ENCODE data around the gene ATP6V1E1. TPM values are rescaled to one million over a fixed set of nuclear protein-coding genes. Genes with fewer than 3 reads are reported as not detected.
"Not testable (repeated sequence)": the region's sequence is repeated elsewhere in the genome, so short reads cannot be mapped to it uniquely, and the experiment has no call there.

Gene ATP6V1E1
- total RNA-seq, 1 experiment from 2014 or later = 215 TPM

DNA sequence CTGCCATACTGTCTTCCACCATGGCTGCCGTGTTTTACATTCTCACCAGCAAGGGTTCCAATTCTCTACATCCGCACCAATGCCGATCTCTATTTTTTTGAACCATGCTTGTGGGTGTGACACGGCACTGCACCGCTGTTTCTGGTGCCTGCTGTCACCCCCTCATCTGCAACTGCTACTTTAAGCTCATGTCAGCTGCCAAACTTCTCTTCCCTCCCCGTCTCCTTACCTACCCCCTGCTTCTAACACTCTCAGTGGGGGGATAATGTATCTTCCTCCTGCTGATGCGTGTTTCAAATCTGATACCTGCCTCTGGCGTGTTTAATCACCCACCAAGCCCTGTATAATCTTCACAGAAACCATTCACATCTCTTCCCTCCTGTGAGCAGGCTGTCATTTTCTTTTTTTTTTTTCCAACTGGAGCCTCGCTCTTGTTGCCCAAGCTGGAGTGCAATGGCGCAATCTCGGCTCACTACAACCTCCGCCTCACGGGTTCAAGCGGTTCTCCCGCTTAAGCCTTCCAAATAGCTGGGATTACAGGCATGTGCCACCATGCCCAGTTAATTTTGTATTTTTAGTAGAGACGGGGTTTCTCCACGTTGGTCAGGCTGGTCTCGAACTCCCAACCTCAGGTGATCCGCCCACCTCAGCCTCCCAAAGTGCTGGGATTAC, 62.4 kb downstream of the ATP6V1E1 start:
- not testable (repeated sequence) for H3K36me3 ChIP-seq; H3K4me3 ChIP-seq; H3K27me3 ChIP-seq (replicated peaks); H3K9me3 ChIP-seq (replicated peaks); H3K27ac ChIP-seq; H3K4me1 ChIP-seq (replicated peaks); DNase-seq (ENCODE audit: low read depth in 1 of 2, low spot score in 2 of 2)

DNA sequence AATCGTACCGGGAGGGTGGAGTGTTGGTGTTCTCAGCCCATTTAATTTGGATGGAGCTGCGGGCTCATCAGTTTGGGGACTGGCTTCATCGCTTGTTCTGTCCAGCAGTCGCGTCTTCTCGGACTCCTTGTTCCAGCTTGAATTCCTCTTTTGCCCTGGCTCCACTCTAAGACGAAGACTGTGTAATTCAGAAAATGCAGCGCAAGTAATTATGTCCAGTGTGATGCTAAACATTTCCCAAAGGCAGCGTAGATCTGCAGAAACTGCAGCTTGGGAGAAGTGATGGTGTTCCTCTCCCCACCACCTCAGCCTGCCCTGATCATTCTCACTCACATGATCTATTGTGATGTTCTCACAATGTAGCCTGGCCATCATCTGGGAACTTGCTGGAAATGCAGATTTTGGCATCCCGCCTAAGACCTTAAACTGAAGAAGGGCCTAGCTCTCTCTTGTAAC, 64.6 kb downstream of the ATP6V1E1 start:
- no peak for DNase-seq (ENCODE audit: low read depth in 1 of 2, low spot score in 2 of 2)
- Histone ChIP-seq H3K27ac (no peak overlapping the region), H3K27me3 (replicated peaks) (peaks cover 9% of the 10 kb centered on the region; the same call in 1 of the 2 replicates), H3K4me3 (no peak overlapping the region), H3K9me3 (replicated peaks) (no peaks in the 10 kb centered on the region), H3K4me1 (replicated peaks) (no peaks in the 10 kb centered on the region), H3K36me3 (no peaks in the 10 kb centered on the region)

DNA sequence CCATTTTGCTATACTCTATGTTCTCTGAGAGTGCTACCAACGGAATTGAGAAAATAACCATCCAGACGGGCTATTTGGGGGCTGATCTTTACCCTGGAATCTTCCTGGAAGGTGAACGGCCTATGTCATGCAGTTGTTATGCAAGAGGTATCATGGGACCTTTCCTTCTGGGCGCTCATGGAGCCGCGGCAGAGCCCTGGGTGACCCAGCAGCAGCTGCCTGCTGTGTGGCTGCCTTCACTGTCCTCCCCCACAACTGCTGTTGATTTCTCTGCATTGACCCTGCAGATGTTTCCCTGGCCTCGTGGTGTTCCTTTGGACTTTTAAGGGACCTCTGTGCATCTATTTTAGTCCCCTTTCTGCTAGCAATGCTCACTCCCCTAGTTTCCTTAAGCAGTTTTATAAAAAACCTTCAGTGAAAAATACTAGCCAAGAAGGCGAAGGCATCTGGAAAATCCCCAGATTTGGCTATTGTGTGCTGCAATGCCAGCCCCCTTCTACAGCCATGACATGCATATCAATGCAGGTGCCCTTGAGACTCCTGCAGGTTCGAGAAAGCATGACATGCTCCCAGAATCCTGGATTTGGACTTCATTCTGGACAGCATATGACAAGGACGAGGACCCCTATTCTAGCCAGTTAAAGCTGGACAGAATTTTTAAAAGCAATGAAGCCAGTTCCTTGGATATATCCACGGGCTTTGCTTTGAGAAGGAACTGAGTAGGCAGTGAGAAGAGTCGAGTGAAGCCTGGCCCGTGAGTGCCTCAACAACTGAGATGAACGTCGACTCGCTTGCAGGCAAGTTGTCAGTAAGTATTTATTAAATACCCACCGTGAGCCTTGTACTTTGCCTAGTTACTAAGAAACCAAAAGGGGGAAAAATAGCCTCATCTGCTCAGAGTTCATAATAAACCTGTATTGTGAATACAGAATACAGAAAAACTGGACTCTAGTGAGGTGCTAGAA, 65.4 kb downstream of the ATP6V1E1 start, which contains the start of gene SLC25A18:
Gene SLC25A18 (plus strand): TSS at position 593 of the 965 bp plus-strand sequence. CDS start 16,447 bp downstream, outside the sequence.
- H3K27me3 ChIP-seq (replicated peaks) = peaks cover 14% of the 10 kb centered on the region; the same call in 1 of the 2 replicates
- H3K4me1 ChIP-seq (replicated peaks) = no peaks in the 10 kb centered on the region
- no peaks in the 10 kb centered on the region for H3K36me3 ChIP-seq
- no peak for DNase-seq (ENCODE audit: low read depth in 1 of 2, low spot score in 2 of 2)
- no peak within 1 kb of the TSS for H3K4me3 ChIP-seq
- H3K27ac ChIP-seq = no peak within 1 kb of the TSS
- no peaks in the 10 kb centered on the region for H3K9me3 ChIP-seq (replicated peaks)

DNA sequence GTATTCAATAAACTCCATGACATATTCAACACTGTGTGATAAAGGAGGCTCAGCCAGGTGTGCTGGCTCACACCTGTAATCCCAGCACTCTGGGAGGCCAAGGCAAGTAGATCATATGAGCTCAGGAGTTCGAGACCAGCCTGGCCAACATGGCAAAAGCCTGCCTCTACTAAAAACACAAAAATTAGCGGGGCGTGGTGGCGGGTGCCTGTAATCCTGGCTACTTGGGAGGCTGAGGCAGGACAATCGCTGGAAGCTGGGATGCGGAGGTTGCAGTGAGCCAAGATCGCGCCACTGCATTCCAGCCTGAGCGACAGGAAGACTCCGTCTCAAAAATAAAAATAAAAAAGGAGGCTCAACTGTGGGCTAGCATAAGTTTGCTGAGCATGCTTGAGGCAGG, 69.4 kb downstream of the ATP6V1E1 start:
- no peak overlapping the region for H3K27ac ChIP-seq
- no peaks in the 10 kb centered on the region for H3K4me1 ChIP-seq (replicated peaks)
- H3K36me3 ChIP-seq = no peaks in the 10 kb centered on the region
- no peak for DNase-seq (ENCODE audit: low read depth in 1 of 2, low spot score in 2 of 2)
- no peaks in the 10 kb centered on the region for H3K9me3 ChIP-seq (replicated peaks)
- peaks cover 19% of the 10 kb centered on the region; the same call in 1 of the 2 replicates for H3K27me3 ChIP-seq (replicated peaks)
- H3K4me3 ChIP-seq = no peak overlapping the region

DNA sequence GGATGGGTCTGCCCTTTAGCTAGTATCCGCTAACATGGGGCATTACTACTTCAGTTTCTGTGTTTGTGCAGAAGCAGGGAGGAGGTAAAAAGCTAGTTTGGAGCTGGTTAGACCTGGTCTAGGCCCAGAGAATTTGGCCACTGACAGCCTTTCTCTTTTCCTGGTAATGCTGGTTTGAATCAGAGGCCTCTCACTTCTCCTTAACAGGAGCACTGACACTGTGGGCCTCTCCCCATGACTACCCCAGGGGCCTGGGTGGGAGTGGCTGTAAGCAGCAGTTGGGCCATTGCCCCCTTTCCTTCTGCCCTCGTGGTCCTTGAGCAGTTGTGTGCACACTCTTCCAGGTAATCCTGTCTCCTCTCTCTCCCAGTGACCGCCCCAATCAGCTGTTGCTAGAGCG, 73.7 kb downstream of the ATP6V1E1 start:
- H3K9me3 ChIP-seq (replicated peaks) = no peaks in the 10 kb centered on the region; the same call in 1 of the 2 replicates
- no peak for DNase-seq (ENCODE audit: low read depth in 1 of 2, low spot score in 2 of 2)
- no peaks in the 10 kb centered on the region for H3K4me1 ChIP-seq (replicated peaks)
- H3K4me3 ChIP-seq = no peak overlapping the region
- peaks cover 25% of the 10 kb centered on the region for H3K27me3 ChIP-seq (replicated peaks)
- no peaks in the 10 kb centered on the region for H3K36me3 ChIP-seq
- no peak overlapping the region for H3K27ac ChIP-seq

DNA sequence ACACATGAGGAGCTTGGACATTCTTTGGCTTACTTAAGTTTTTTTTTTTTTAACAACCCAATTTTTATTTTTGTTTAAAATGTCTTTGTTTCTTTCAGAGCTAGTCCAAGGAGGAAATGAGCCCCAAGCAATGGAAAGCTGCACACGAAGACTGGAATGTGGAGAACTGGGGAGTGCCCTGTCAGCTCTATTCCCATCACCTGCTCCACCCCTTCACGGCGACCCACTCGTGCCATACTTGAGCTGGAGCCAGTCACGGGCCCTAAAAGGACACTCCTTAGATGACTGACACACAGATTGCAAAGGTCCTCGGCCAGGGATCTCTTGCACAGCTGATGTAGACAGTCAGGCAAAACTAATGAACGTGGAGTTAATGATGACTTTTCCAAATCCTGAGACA, 75.8 kb downstream of the ATP6V1E1 start:
- Histone ChIP-seq H3K36me3 (no peaks in the 10 kb centered on the region), H3K4me3 (no peak overlapping the region), H3K4me1 (replicated peaks) (no peaks in the 10 kb centered on the region), H3K27ac (no peak overlapping the region), H3K9me3 (replicated peaks) (no peaks in the 10 kb centered on the region; the same call in 1 of the 2 replicates), H3K27me3 (replicated peaks) (peaks cover 11% of the 10 kb centered on the region; the same call in 1 of the 2 replicates)
- DNase-seq (ENCODE audit: low read depth in 1 of 2, low spot score in 2 of 2) = no peak

DNA sequence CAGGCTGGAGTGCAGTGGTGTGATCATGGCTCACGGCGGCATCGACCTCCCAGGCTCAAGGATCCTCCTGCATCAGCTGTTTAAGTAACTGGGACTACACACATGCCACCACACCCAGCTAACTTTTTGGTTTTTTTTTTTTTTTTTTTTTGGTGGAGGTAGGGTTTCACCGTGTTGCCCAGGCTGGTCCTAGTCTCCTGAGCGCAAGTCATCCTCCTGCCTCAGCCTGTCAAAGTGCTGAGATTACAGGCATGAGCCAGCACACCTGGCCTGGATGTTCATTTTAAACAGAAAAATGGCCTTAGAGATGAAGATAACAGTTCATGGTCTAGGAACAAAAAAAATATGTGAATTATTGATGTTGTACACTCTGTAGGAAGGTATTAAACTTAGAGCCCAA, 78.9 kb downstream of the ATP6V1E1 start:
- no peak overlapping the region for H3K27ac ChIP-seq
- H3K4me3 ChIP-seq = no peak overlapping the region
- no peaks in the 10 kb centered on the region for H3K4me1 ChIP-seq (replicated peaks)
- peaks cover 11% of the 10 kb centered on the region; the same call in 1 of the 2 replicates for H3K27me3 ChIP-seq (replicated peaks)
- no peak for DNase-seq (ENCODE audit: low read depth in 1 of 2, low spot score in 2 of 2)
- H3K9me3 ChIP-seq (replicated peaks) = no peaks in the 10 kb centered on the region; the same call in 1 of the 2 replicates
- no peaks in the 10 kb centered on the region for H3K36me3 ChIP-seq

DNA sequence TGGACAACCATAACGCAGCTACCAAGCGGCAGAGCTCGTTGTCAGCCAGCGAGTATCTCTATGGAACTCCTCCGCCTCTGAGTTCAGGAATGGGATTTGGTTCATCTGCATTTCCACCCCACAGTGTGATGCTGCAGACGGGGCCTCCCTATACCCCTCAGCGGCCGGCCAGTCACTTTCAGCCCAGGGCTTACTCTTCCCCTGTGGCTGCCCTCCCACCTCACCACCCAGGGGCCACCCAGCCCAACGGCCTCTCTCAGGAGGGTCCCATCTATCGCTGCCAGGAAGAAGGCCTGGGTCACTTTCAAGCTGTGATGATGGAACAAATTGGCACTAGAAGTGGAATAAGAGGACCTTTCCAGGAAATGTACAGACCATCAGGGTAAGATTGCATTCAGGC, 79.4 kb downstream of the ATP6V1E1 start:
- H3K36me3 ChIP-seq = no peaks in the 10 kb centered on the region
- H3K4me1 ChIP-seq (replicated peaks) = no peaks in the 10 kb centered on the region
- DNase-seq (ENCODE audit: low read depth in 1 of 2, low spot score in 2 of 2) = no peak
- H3K27ac ChIP-seq = no peak overlapping the region
- H3K9me3 ChIP-seq (replicated peaks) = no peaks in the 10 kb centered on the region; the same call in 1 of the 2 replicates
- peaks cover 6% of the 10 kb centered on the region; the same call in 1 of the 2 replicates for H3K27me3 ChIP-seq (replicated peaks)
- H3K4me3 ChIP-seq = no peak overlapping the region

DNA sequence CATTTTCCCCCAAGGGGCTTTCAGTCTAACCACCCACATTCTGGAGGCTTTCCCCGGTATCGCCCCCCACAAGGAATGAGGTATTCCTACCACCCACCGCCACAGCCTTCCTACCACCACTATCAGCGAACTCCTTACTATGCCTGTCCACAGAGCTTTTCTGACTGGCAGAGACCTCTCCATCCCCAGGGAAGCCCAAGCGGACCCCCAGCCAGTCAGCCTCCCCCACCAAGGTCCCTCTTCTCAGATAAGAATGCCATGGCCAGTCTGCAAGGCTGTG, 79.9 kb downstream of the ATP6V1E1 start:
- Histone ChIP-seq H3K4me3 (no peak overlapping the region), H3K4me1 (replicated peaks) (no peaks in the 10 kb centered on the region), H3K27ac (no peak overlapping the region), H3K9me3 (replicated peaks) (no peaks in the 10 kb centered on the region; the same call in 1 of the 2 replicates), H3K36me3 (no peaks in the 10 kb centered on the region), H3K27me3 (replicated peaks) (peaks cover 6% of the 10 kb centered on the region; the same call in 1 of the 2 replicates)
- DNase-seq (ENCODE audit: low read depth in 1 of 2, low spot score in 2 of 2) = no peak

DNA sequence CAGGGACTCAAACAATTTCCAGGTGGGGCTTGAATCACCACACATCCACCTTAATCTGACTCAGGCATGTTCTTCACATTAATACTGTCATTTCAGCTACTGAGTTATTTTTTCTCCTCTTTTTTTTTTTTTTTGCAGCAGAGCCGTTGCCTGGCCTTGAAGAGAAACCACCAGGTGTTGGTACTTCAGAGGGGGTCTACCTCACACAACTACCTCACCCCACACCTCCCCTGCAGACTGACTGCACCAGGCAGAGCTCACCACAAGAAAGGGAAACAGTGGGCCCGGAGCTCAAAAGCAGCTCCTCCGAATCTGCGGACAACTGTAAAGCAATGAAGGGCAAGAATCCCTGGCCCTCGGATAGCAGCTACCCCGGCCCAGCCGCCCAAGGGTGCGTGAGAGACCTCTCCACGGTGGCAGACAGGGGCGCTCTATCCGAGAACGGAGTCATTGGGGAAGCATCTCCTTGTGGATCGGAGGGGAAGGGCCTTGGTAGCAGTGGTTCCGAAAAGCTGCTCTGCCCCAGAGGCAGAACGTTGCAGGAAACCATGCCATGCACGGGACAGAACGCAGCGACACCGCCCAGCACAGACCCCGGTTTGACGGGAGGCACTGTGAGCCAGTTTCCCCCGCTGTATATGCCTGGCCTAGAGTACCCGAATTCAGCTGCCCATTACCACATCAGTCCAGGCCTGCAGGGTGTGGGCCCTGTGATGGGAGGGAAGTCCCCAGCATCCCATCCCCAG, 80.4 kb downstream of the ATP6V1E1 start:
- Histone ChIP-seq H3K27me3 (replicated peaks) (0 out of 2 replicates have a peak, but pooled peaks cover 4% of the 10 kb centered on the region), H3K9me3 (replicated peaks) (no peaks in the 10 kb centered on the region), H3K36me3 (no peaks in the 10 kb centered on the region), H3K27ac (no peak overlapping the region), H3K4me1 (replicated peaks) (no peaks in the 10 kb centered on the region), H3K4me3 (no peak overlapping the region)
- no peak for DNase-seq (ENCODE audit: low read depth in 1 of 2, low spot score in 2 of 2)

DNA sequence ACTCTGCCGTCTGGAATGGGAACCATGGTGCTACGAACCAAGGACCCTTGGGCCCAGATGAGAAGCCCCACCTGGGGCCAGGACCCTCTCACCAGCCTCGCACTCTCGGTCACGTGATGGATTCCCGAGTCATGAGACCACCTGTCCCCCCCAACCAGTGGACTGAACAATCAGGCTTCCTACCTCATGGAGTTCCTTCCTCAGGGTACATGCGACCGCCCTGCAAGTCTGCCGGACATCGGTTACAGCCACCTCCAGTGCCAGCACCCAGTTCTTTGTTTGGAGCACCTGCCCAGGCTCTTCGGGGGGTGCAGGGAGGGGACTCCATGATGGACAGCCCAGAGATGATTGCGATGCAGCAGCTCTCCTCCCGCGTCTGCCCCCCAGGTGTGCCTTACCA, 86.1 kb downstream of the ATP6V1E1 start:
- H3K36me3 ChIP-seq = no peaks in the 10 kb centered on the region
- DNase-seq (ENCODE audit: low read depth in 1 of 2, low spot score in 2 of 2) = no peak
- H3K4me1 ChIP-seq (replicated peaks) = no peaks in the 10 kb centered on the region
- no peaks in the 10 kb centered on the region for H3K27me3 ChIP-seq (replicated peaks)
- H3K27ac ChIP-seq = no peak overlapping the region
- no peaks in the 10 kb centered on the region for H3K9me3 ChIP-seq (replicated peaks)
- no peak overlapping the region for H3K4me3 ChIP-seq
